Stomach smooth muscle (tissue), 2 donors: ENCODE data around the gene ZC3H10.

Experiments
- H3K27ac ChIP-seq: one replicate; pipeline ENCODE4 v1.7.0; 2013; ENCODE audit warnings: mild to moderate bottlenecking, low read length, inconsistent platforms
- H3K27me3 ChIP-seq, 2 donors: one replicate each; pipeline ENCODE4 v1.7.0; 2013; ENCODE audit warnings: low read length in 2 of 2; ENCODE audit not compliant: insufficient read depth in 2 of 2, control insufficient read depth in 1 of 2
- H3K36me3 ChIP-seq, 2 donors: one replicate each; pipeline ENCODE4 v1.7.0; 2013; ENCODE audit warnings: low read length in 2 of 2; ENCODE audit not compliant: control insufficient read depth in 2 of 2, insufficient read depth in 2 of 2
- H3K4me1 ChIP-seq: one replicate; pipeline ENCODE4 v1.7.0; 2013; ENCODE audit warnings: low read length; ENCODE audit not compliant: control insufficient read depth, insufficient read depth
- H3K4me3 ChIP-seq, 2 donors: one replicate each; pipeline ENCODE4 v1.7.0; 2013; ENCODE audit warnings: low read length in 2 of 2
- H3K9ac ChIP-seq, 2 donors: one replicate each; pipeline ENCODE4 v1.7.0; 2013; ENCODE audit warnings: low read length in 2 of 2, mild to moderate bottlenecking in 1 of 2
- H3K9me3 ChIP-seq, 2 donors: one replicate each; pipeline ENCODE4 v1.7.0; 2013; ENCODE audit warnings: low read length in 2 of 2; ENCODE audit not compliant: control insufficient read depth in 2 of 2
- donor health status: healthy.
- donor health status: Pancreatic carcinoma.

The ZC3H10 gene

GRCh38 chr12:56127888-56128669 lies 10.0 kb downstream of the ZC3H10 start, which contains the start of gene ESYT1:
Gene ESYT1 (plus strand): TSS chr12:56128267. CDS start chr12:56128320, 53 bp downstream.
- Histone ChIP-seq H3K9me3 (no peaks in the 10 kb centered on the region), H3K27me3 (no peaks in the 10 kb centered on the region), H3K9ac (peak within 1 kb of the TSS; percentile 80 to 92), H3K4me1 (peaks cover 46% of the 10 kb centered on the region), H3K36me3 (peaks cover 21 to 28% of the 10 kb centered on the region in 2 donors), H3K27ac (peak within 1 kb of the TSS; percentile 83), H3K4me3 (peak within 1 kb of the TSS; percentile 94 to 95)

- Histone ChIP-seq H3K27me3 (no peaks in the 10 kb centered on the region), H3K4me3 (peak overlapping the region; percentile 94 to 95), H3K9me3 (no peaks in the 10 kb centered on the region), H3K9ac (peak overlapping the region; percentile 80 to 92), H3K27ac (peak overlapping the region; percentile 80), H3K36me3 (peaks cover 28 to 34% of the 10 kb centered on the region in 2 donors), H3K4me1 (peaks cover 42% of the 10 kb centered on the region)
These were observed 10.7 kb downstream of the ZC3H10 start for GRCh38 chr12:56128670-56129205.

GRCh38 chr12:56129206-56129941 lies 11.3 kb downstream of the ZC3H10 start:
- Histone ChIP-seq H3K27me3 (no peaks in the 10 kb centered on the region), H3K9ac (peak overlapping the region; percentile 80 to 92), H3K4me3 (peak overlapping the region; percentile 94 to 95), H3K9me3 (no peaks in the 10 kb centered on the region), H3K36me3 (peaks cover 34 to 38% of the 10 kb centered on the region in 2 donors), H3K27ac (peak overlapping the region; percentile 80), H3K4me1 (peaks cover 36% of the 10 kb centered on the region)

- peak overlapping the region; percentile 94 to 95 for H3K4me3 ChIP-seq
- H3K9ac ChIP-seq, result peak overlapping the region; percentile 80 to 92
These were observed 12.0 kb downstream of the ZC3H10 start for GRCh38 chr12:56129942-56130495.

GRCh38 chr12:56130876-56131275 lies 12.8 kb downstream of the ZC3H10 start:
- no peaks in the 10 kb centered on the region for H3K9me3 ChIP-seq
- H3K4me1 ChIP-seq, result peaks cover 28% of the 10 kb centered on the region
- peaks cover 37 to 40% of the 10 kb centered on the region in 2 donors for H3K36me3 ChIP-seq
- no peak overlapping the region for H3K4me3 ChIP-seq
- H3K27me3 ChIP-seq, result no peaks in the 10 kb centered on the region
- peak overlapping the region; percentile 80 for H3K27ac ChIP-seq
- no peak overlapping the region for H3K9ac ChIP-seq

More at GRCh38 chr12:56129942-56130495, 12.0 kb downstream of the ZC3H10 start:
- Histone ChIP-seq H3K36me3 (peaks cover 37 to 40% of the 10 kb centered on the region in 2 donors), H3K27me3 (no peaks in the 10 kb centered on the region), H3K27ac (peak overlapping the region; percentile 80), H3K9me3 (no peaks in the 10 kb centered on the region), H3K4me1 (peaks cover 34% of the 10 kb centered on the region)

GRCh38 chr12:56134897-56135296 lies 16.8 kb downstream of the ZC3H10 start:
- H3K36me3 ChIP-seq, result peaks cover 59 to 70% of the 10 kb centered on the region in 2 donors
- no peak overlapping the region for H3K27ac ChIP-seq
- peaks cover 11% of the 10 kb centered on the region for H3K4me1 ChIP-seq
- H3K27me3 ChIP-seq, result no peaks in the 10 kb centered on the region
- no peak overlapping the region for H3K9ac ChIP-seq
- H3K9me3 ChIP-seq, result no peaks in the 10 kb centered on the region
- no peak overlapping the region for H3K4me3 ChIP-seq

GRCh38 chr12:56137853-56138571 lies 19.9 kb downstream of the ZC3H10 start:
- Histone ChIP-seq H3K36me3 (peaks cover 57 to 66% of the 10 kb centered on the region in 2 donors), H3K9ac (no peak overlapping the region), H3K4me1 (no peaks in the 10 kb centered on the region), H3K9me3 (no peaks in the 10 kb centered on the region), H3K27me3 (no peaks in the 10 kb centered on the region), H3K27ac (no peak overlapping the region), H3K4me3 (no peak overlapping the region)

- Histone ChIP-seq H3K36me3 (peaks cover 56 to 57% of the 10 kb centered on the region in 2 donors), H3K4me1 (peaks cover 3% of the 10 kb centered on the region), H3K9ac (no peak overlapping the region), H3K4me3 (peak overlapping the region in 1 of 2 donors; percentile 8), H3K27me3 (no peaks in the 10 kb centered on the region), H3K9me3 (no peaks in the 10 kb centered on the region), H3K27ac (no peak overlapping the region)
These were observed 24.1 kb downstream of the ZC3H10 start for GRCh38 chr12:56141946-56142784.

- H3K36me3 ChIP-seq, result peaks cover 45 to 47% of the 10 kb centered on the region in 2 donors
- no peak overlapping the region for H3K4me3 ChIP-seq
- no peak overlapping the region for H3K9ac ChIP-seq
- no peaks in the 10 kb centered on the region for H3K9me3 ChIP-seq
- no peaks in the 10 kb centered on the region for H3K27me3 ChIP-seq
- no peak overlapping the region for H3K27ac ChIP-seq
- peaks cover 3% of the 10 kb centered on the region for H3K4me1 ChIP-seq
These were observed 25.2 kb downstream of the ZC3H10 start for GRCh38 chr12:56143217-56143616.
